Measurements from ENCODE around the gene CGREF1. TPM values are rescaled to one million over a fixed set of nuclear protein-coding genes. Genes with fewer than 3 reads are reported as not detected.

Gene CGREF1
- total RNA-seq, 1 experiment from 2014 or later: 2.1 TPM

DNA sequence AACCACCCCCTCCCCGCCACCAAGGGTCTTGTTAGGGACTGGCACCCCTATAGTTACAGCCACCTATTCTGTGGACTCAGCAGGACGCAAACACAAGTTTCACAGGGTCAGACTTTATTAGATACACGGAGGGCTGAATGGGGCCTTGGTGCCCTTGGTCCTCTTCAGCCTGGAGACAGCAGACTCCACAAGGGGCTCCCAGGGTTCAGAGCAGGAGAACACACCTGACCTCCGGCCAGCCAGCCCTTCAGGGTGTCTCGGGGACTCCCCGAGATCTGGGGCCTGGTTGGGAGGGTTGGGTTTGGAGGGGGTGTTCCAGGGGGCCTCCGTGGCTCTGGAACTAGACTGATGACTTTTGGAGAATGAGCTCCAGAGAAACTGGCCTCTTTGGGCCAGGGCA is 17.8 kb upstream of the CGREF1 start:
- H2AK5ac ChIP-seq (ENCODE audit: insufficient read length, low read length): no peak overlapping the region
- H3K4me3 Mint-ChIP-seq: no peak overlapping the region
- no peak overlapping the region for H2BK120ac ChIP-seq (ENCODE audit: low read depth, low read length, poor library complexity, severe bottlenecking)
- H2AFZ ChIP-seq (ENCODE audit: low read length): no peak overlapping the region
- H3K56ac ChIP-seq (ENCODE audit: insufficient read length, low read depth, low read length): no peak overlapping the region
- H4K8ac ChIP-seq (replicated peaks; ENCODE audit: insufficient read length, low read depth, low read length): no peak overlapping the region
- no CpG with 5 or more reads among the region's 7 CpGs for WGBS (ENCODE audit: extremely low coverage, insufficient read length, low lambda C conversion rate)
- peaks cover 10 to 11% of the 10 kb centered on the region in 2 experiments for H3K4me1 Mint-ChIP-seq
- no peak overlapping the region for H4K5ac ChIP-seq (ENCODE audit: insufficient read length, low read depth, low read length)
- no peak overlapping the region for H3K27ac ChIP-seq (ENCODE audit: insufficient read length, low read depth, low read length)
- H3K27me3 ChIP-seq (ENCODE audit: insufficient read depth, low read length): no peaks in the 10 kb centered on the region
- no peak overlapping the region for H3K27ac Mint-ChIP-seq
- H4K91ac ChIP-seq (ENCODE audit: insufficient read length, low read depth, low read length): no peak overlapping the region
- no peak overlapping the region for H3T11ph ChIP-seq (ENCODE audit: low read length)
- H2BK15ac ChIP-seq (ENCODE audit: low read depth, low read length): no peak overlapping the region
- H3K23ac ChIP-seq (ENCODE audit: insufficient read length, low read depth, low read length): no peak overlapping the region
- no peak overlapping the region for H3K4me2 ChIP-seq (ENCODE audit: insufficient read depth, insufficient read length, low read length)
- H2BK12ac ChIP-seq (ENCODE audit: insufficient read length, low read depth, low read length): no peak overlapping the region
- no peaks in the 10 kb centered on the region for H4K20me1 ChIP-seq (ENCODE audit: control insufficient read depth, insufficient read depth, insufficient read length)
- no peak overlapping the region for H3K14ac ChIP-seq (ENCODE audit: insufficient read depth, low read length)
- TF ChIP-seq, protein P1, sequence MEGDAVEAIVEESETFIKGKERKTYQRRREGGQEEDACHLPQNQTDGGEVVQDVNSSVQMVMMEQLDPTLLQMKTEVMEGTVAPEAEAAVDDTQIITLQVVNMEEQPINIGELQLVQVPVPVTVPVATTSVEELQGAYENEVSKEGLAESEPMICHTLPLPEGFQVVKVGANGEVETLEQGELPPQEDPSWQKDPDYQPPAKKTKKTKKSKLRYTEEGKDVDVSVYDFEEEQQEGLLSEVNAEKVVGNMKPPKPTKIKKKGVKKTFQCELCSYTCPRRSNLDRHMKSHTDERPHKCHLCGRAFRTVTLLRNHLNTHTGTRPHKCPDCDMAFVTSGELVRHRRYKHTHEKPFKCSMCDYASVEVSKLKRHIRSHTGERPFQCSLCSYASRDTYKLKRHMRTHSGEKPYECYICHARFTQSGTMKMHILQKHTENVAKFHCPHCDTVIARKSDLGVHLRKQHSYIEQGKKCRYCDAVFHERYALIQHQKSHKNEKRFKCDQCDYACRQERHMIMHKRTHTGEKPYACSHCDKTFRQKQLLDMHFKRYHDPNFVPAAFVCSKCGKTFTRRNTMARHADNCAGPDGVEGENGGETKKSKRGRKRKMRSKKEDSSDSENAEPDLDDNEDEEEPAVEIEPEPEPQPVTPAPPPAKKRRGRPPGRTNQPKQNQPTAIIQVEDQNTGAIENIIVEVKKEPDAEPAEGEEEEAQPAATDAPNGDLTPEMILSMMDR (conservative IDR thresholded peaks at IDR 0.05): no peak
- H3K36me3 Mint-ChIP-seq (ENCODE audit: insufficient read depth in 1 of 3, low read depth in 3 of 3): peaks cover 5 to 16% (median 15%) of the 10 kb centered on the region in 3 experiments
- no peaks in the 10 kb centered on the region for H3K4me1 ChIP-seq (ENCODE audit: insufficient read depth, low read length)
- no peak overlapping the region for H3K4ac ChIP-seq (ENCODE audit: low read depth, low read length)
- no peaks in the 10 kb centered on the region for H3K23me2 ChIP-seq (ENCODE audit: insufficient read length, low read depth, low read length, poor library complexity, severe bottlenecking)
- H3K79me1 ChIP-seq (ENCODE audit: insufficient read depth, low read depth, low read length, poor library complexity, severe bottlenecking): peaks cover 4% of the 10 kb centered on the region
- no peak overlapping the region for H2BK20ac ChIP-seq (ENCODE audit: low read depth, low read length, poor library complexity, severe bottlenecking)
- H3K9ac ChIP-seq (ENCODE audit: extremely low read depth, insufficient read length, low read length): no peak overlapping the region
- no peak overlapping the region for H2BK5ac ChIP-seq (ENCODE audit: insufficient read length, low read length)
- H3K79me2 ChIP-seq (ENCODE audit: insufficient read depth, low read length): peaks cover 2% of the 10 kb centered on the region; the same call in 1 of the 2 replicates
- no peaks in the 10 kb centered on the region for H3K9me3 ChIP-seq (ENCODE audit: control insufficient read depth, low read depth, low read length)
- peaks cover 10% of the 10 kb centered on the region for H3K27me3 Mint-ChIP-seq (ENCODE audit: low read depth)
- DNase-seq: no peak
- H3K18ac ChIP-seq (ENCODE audit: insufficient read length, low read depth, low read length): no peak overlapping the region
- no peaks in the 10 kb centered on the region for H3K9me3 Mint-ChIP-seq

Measured in H9 (cell line).